ENCODE results near the gene KCNK2. TPM values are rescaled to one million over a fixed set of nuclear protein-coding genes. Genes with fewer than 3 reads are reported as not detected.

The KCNK2 gene
- total RNA-seq, 1 donor from 2014 or later = 1.1 TPM

- Mint-ChIP-seq H3K4me3 (no peak overlapping the region), H3K4me1 (no peaks in the 10 kb centered on the region), H3K36me3 (no peaks in the 10 kb centered on the region), H3K27ac (no peak overlapping the region), H3K27me3 (ENCODE audit: insufficient read depth, low read depth) (peaks cover 5% of the 10 kb centered on the region), H3K9me3 (no peaks in the 10 kb centered on the region)
- Histone ChIP-seq H3K27me3 (no peaks in the 10 kb centered on the region), H4K20me1 (ENCODE audit: low read depth) (no peaks in the 10 kb centered on the region), H3K9ac (no peak overlapping the region), H3F3A (ENCODE audit: low read depth) (no peaks in the 10 kb centered on the region), H3K4me2 (no peak overlapping the region), H3K4me1 (no peaks in the 10 kb centered on the region), H3K36me3 (no peaks in the 10 kb centered on the region), H2AFZ (replicated peaks) (no peak overlapping the region), H3K27ac (no peak overlapping the region), H3K9me3 (ENCODE audit: low read depth) (no peaks in the 10 kb centered on the region), H3K4me3 (no peak overlapping the region), H3K79me2 (ENCODE audit: low read depth) (no peaks in the 10 kb centered on the region)
- no peak for DNase-seq (ENCODE audit: low spot score)
- TF ChIP-seq CTCF (IDR thresholded peaks at IDR 0.05) = no peak
- TF ChIP-seq EZH2phosphoT487 (IDR thresholded peaks at IDR 0.05) = no peak
- no peak for TF ChIP-seq EZH2 (IDR thresholded peaks at IDR 0.05)
Observed at GRCh38 chr1:215262106-215262505, 179.6 kb downstream of the KCNK2 start.

GRCh38 chr1:215263636-215264035 lies 181.1 kb downstream of the KCNK2 start:
- DNase-seq (ENCODE audit: low spot score) = no peak
- no peak overlapping the region for H2AFZ ChIP-seq (replicated peaks)
- no peak overlapping the region for H3K27ac Mint-ChIP-seq
- no peaks in the 10 kb centered on the region for H3K4me1 Mint-ChIP-seq
- H3K36me3 Mint-ChIP-seq = no peaks in the 10 kb centered on the region
- no peak overlapping the region for H3K27ac ChIP-seq
- no peak overlapping the region for H3K9ac ChIP-seq
- no peak overlapping the region for H3K4me3 ChIP-seq
- no peak for TF ChIP-seq EZH2phosphoT487 (IDR thresholded peaks at IDR 0.05)
- TF ChIP-seq CTCF (IDR thresholded peaks at IDR 0.05) = no peak
- TF ChIP-seq EZH2 (IDR thresholded peaks at IDR 0.05) = no peak
- H3K27me3 ChIP-seq = no peaks in the 10 kb centered on the region
- H3K36me3 ChIP-seq = no peaks in the 10 kb centered on the region
- H4K20me1 ChIP-seq (ENCODE audit: low read depth) = no peaks in the 10 kb centered on the region
- no peaks in the 10 kb centered on the region for H3K9me3 Mint-ChIP-seq
- H3K4me2 ChIP-seq = no peak overlapping the region
- no peaks in the 10 kb centered on the region for H3F3A ChIP-seq (ENCODE audit: low read depth)
- no peak overlapping the region for H3K4me3 Mint-ChIP-seq
- peaks cover 5% of the 10 kb centered on the region for H3K27me3 Mint-ChIP-seq (ENCODE audit: insufficient read depth, low read depth)
- H3K9me3 ChIP-seq (ENCODE audit: low read depth) = no peaks in the 10 kb centered on the region
- H3K79me2 ChIP-seq (ENCODE audit: low read depth) = no peaks in the 10 kb centered on the region
- no peaks in the 10 kb centered on the region for H3K4me1 ChIP-seq

- Histone ChIP-seq H3K4me3 (no peak overlapping the region), H3K27ac (no peak overlapping the region), H3K9me3 (ENCODE audit: low read depth) (no peaks in the 10 kb centered on the region), H3K36me3 (no peaks in the 10 kb centered on the region), H3K4me2 (no peak overlapping the region), H3K4me1 (no peaks in the 10 kb centered on the region), H3F3A (ENCODE audit: low read depth) (no peaks in the 10 kb centered on the region), H3K27me3 (no peaks in the 10 kb centered on the region), H4K20me1 (ENCODE audit: low read depth) (no peaks in the 10 kb centered on the region), H2AFZ (replicated peaks) (no peak overlapping the region), H3K79me2 (ENCODE audit: low read depth) (no peaks in the 10 kb centered on the region), H3K9ac (no peak overlapping the region)
- Mint-ChIP-seq H3K27ac (no peak overlapping the region), H3K36me3 (no peaks in the 10 kb centered on the region), H3K4me3 (no peak overlapping the region), H3K4me1 (no peaks in the 10 kb centered on the region), H3K9me3 (no peaks in the 10 kb centered on the region), H3K27me3 (ENCODE audit: insufficient read depth, low read depth) (peaks cover 2% of the 10 kb centered on the region)
- no peak for DNase-seq (ENCODE audit: low spot score)
- TF ChIP-seq EZH2phosphoT487 (IDR thresholded peaks at IDR 0.05) = no peak
- TF ChIP-seq CTCF (IDR thresholded peaks at IDR 0.05) = no peak
- TF ChIP-seq EZH2 (IDR thresholded peaks at IDR 0.05) = no peak
Observed at GRCh38 chr1:215264649-215265048, 182.1 kb downstream of the KCNK2 start.

Measured in neural progenitor cell (in vitro differentiated cells).